Activated CD8-positive, alpha-beta memory T cell treated with anti-CD3 and anti-CD28 coated beads for 24 hours (primary cell): ENCODE data around the gene PSMB2.

ENCODE experiments used
- DNase-seq: peaks from one replicate; pipeline ENCODE4 v3.0.0-alpha.2; 2020

The PSMB2 gene

DNA sequence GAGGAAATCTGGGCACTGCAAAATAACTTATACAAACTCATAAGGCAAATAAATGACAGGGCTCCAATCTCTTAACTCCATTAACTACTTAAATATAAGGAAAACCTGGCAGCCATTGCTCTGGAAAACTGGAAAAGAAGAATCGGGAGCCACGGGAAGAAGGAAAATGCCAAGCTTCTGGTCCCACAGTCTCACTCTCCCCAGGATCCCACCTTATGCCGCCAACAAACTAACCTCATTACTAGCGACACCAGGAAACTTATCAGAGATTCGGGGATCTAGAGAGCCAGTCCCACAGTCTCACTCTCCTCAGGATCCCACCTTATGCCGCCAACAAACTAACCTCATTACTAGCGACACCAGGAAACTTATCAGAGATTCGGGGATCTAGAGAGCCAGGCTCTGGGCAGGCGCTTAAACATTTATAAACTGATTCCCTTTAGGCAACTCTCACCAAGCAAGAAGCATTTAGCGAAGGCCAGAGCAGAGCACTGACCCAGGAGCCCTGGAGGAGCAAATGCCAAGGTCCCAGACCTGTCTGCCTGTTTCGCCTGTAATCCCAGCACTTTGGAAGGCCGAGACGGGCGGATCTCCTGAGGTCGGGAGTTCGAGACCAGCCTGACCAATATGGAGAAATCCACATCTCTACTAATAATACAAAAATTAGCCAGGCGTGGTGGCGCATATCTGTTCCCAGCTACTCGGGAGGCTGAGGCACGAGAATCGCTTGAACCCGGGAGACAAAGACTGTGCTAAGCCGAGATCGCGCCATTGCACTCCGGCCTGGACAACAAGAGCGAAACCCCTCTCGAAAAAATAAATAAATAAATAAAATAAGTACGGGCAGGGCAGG lies 720 bp downstream of the PSMB2 start:
- DNase-seq, result no peak

DNA sequence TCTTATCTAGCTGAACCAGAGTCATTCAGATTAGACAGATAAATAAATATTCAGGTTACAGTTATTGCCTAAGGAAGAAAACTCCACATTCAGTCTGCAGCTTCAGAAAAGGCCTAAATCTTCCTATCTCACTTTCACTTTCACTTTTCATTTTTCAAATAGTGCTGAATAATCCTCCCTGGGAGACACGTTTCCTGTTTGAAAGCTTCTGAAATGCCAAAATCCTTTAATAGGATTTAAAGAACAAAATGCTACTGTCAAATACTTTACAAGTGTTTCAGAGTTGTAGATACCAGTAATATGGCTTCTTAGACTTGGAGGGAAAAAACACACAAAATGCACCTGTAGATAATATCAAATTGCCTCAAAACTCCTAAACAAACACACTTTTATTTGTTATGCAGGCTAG lies 3.9 kb downstream of the PSMB2 start:
- no peak for DNase-seq

DNA sequence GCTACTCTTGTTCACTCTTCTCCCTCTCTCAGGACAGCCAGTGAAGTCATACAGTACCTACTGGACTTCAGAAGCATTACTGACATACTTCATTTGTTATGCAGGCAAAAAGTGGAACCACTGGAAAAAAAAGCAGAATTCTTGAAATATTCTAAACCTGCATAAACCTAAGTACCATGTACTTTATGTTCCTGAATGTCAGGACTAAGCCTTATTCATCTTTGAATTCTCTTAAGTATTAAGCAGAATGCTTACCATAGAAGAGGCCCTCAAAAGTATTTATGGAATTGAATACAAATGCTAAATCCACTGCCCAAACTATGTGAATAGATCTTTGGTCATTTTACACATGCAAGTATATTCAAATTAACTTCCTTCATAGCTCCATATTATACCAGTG lies 7.8 kb downstream of the PSMB2 start:
- DNase-seq, result no peak

DNA sequence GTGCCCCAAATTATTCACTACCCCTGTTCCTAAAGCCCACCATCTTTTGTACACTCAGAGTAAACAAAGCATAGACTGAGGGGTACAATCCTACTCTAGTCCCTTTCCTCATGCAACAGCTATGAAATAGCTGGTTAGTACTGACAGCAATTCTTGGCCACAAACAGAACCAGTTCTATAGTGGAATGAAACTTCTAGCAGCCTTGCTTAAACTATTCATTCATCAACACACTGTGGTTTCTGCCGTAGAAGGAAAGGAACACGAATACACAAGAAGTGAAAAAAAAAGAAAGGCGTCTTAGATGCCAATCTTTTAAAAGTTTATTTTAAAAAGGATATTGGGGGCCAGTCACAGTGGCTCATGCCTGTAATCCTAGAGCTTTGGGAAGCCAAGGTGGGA lies 9.9 kb downstream of the PSMB2 start:
- DNase-seq, result no peak

DNA sequence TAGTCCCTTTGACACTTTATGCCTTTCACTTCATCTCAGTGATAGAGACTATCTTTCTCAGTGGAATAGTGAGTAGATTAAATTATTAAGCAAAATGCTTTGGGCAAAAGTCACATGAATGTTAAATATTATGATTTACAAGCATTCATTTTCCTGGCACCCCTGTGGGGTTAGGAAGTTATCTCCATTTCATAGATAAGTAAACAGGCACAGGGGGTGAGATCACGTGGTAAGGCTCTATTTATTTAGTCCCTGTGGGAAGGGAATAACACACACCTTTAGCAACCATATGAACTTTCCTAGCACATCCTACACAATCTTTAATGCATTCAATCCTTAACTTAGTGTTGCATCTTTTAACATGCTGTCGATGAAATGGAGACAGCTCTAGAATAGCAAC lies 12.3 kb downstream of the PSMB2 start:
- no peak for DNase-seq

DNA sequence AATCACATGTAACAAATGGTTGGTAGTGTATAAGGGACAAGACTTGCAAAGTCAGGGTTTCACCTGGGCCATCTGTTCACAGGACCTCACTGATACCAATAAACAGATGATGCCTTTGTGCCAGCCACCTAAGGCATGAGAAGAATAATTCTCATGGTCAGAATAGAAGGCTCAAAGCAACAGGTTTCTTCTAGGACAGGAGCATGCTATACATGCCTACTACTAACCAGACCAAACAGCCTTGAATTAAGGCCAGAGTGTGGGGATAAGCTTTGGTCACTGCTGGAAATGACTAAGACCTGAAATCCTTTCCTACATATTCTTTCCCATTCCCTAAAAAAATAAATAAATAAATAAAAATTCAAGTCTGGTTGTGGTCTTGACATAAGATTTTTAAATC lies 17.5 kb downstream of the PSMB2 start:
- no peak for DNase-seq

DNA sequence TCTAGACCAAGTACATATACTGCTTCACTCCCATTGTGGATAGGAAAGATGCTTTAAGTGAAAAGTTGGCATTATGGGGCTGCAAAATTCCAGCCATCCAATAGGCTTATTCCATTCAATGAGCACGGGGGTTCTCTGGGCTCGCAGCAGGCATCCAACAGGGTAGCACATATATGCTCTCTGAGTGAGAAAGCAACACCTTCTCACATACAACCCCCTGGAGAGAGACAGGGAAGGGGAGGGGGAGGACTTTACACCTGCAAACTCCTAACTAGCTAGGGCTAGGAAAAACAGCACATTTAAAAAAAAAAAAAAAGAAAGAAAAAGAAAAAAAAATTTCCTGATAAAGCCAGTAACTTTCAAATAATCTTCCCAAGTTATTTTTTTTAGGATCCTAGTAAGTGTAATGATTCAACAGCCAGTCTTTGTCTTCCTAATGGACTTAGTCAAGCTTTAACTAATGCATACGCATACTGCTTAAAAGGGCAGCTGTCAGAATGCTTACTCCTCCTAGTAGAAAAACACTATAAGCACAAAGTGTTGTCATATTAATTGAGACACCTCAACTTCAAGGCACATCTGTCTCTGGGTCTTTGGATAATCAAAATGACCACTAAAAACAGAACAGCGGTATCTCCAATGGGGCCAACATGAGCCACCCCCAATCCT lies 18.7 kb downstream of the PSMB2 start:
- DNase-seq, result no peak

DNA sequence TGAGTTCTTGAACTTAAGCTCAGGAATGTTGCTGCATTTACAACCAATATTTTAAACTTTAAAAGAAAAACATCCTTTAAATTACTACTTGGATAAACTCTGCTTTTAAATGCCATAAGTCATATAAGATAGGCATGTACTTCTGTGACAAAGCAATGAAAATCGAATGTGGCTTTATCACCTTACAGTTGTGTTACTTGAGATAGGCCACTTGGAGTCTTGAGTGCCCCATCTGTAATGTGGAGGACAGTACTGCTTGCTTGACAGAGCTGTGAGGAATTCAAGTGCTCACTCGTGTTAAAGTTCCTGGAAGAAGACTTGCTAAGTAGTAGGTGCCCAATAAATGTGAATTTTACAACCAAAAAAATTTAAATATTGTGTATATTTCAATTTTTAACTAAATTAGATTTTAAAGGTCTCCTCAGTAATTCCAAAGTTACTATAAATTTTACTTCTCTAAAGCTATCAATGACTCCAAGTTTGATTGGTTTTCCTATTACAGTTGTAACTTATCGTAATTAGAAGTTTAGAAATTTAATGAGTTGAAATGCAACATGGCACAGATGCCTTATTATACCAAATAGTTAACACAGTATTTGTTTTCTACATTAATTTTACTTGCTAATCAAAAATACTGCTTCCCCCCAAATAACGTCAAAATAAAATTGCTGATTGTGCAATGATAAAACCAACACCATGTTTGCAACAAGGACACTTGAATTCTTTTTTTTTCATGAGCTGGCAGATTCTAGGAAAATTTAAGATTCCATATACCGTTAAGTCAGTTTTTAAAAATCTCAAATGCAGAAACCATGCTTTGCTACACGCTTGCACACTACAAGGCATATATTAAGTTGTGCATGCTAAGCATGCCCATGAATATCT lies 21.8 kb downstream of the PSMB2 start:
- no peak for DNase-seq

DNA sequence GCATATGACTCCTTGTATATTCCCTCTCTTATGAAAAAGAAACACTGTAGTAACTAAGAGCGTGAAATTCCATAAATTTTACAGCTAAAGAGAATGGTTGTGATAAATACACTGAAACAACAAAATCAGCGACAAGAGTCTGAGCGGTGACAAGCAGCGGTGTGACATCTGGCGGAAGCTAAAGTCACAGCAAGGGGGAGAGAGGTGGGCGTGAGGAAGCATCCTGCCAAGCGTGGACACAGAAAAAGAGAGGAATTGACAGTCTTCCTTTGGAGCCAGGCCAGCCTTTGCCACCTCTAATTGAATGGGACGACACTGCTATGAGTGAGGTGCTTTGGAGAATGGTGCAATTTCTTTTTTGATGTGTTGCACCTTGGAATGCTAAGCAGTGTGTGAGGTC lies 25.9 kb downstream of the PSMB2 start:
- DNase-seq, result no peak

DNA sequence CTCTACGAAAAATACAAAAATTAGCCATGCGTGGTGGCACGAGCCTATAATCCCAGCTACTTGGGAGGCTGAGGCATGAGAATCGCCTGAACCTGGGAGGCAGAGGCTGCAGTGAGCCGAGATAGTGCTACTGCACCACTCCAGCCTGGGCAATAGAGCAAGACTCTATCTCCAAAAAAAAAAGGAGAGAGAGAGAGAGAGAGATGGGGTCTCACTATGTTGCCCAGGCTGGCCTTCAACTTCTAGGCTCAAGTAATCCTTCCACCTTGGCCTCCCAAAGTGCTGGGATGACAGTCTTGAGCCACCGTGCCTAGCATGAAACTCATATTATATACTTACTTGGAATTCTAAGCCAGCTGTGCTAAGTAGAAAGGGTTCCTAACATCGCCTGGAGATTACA lies 29.7 kb downstream of the PSMB2 start:
- DNase-seq, result no peak

DNA sequence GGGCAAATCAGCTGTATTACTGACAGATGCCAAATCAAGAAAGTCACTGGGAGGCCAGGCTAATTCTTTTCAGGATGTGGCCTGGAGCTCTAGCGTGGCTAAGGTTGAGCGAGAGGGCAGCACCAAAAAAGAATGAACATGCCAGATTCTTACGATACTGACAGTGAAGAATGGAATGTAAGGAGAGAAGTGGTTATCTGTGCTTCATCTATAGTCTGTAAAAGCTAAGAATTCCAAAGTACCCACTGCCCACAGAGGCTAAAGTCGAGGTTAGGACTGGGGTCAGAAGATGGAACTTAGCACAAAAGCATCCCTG lies 35.5 kb downstream of the PSMB2 start:
- no peak for DNase-seq

DNA sequence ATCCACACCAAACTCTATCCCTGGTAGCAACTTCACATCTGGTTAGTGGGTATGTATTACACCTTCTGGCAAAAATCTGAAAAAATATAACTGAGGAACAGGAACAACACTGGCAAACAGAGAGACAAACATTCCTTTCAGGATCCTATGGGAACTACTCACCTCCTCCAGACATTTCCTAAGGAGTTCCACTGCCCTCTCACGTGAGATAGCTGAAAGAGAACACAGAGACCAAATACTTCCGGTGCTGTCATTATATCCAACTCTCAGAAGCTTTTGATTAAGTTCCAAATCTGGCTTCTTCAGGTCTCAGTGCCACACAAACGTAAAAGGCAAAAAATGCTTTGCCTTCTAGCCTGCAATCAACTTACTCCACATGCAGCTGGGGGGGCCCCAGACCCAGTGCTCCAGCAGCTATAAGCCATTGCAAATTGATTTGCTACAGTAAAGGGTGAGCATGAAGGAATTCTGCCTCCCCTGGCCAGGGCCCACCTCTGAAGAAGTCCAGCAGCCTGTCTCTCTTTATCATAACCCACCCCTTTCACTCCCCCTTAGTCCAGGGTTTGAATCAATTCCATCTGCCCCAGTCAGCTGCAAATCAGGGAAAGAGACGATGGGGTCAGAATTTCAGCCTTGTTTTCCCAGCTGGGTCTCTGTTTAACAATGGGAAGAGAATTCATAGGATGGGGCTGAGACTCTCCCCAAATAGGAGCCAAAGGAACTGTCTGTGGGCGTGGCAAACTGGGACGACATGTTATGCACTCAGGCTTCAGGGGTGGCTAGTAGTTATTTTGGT lies 36.1 kb downstream of the PSMB2 start:
- no peak for DNase-seq

DNA sequence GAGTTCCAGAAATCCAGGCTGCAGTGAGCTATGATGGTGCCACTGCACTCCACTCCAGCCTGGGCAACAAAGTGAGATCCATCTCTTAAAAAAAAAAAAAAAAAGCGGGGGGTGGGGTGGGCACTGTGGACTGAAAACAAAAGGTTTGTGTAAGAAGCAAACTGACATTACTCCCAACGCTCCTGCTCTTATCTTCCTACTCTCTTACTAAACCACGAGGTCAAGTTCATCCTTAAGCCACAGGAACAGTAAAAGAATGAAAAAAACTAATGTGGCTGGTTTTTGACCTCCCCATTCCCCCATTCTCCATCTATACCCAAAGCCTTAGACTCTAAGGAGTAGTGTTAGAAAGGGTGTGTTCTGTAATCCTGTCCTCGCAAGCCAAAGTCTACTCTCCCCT lies 37.4 kb downstream of the PSMB2 start:
- DNase-seq, result no peak

DNA sequence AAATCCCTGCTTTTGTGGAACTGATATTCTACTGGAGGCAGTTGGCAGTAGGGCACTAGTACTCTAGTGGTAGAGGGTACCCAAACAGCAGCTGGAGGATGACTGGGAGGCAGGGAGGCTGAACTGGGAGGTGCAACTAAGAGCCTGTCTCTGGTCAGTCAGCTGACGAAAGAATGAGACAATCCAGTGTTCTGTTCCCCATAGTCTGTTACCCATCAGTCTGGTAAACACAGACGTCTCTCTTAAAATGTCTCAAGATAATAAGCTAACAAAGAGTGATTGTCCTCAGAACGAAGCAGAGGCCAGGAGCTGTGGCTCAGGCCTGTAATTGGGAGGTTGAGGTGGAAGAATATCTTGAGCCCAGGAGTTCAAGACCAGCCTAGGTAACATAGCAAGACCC lies 37.9 kb downstream of the PSMB2 start:
- no peak for DNase-seq

DNA sequence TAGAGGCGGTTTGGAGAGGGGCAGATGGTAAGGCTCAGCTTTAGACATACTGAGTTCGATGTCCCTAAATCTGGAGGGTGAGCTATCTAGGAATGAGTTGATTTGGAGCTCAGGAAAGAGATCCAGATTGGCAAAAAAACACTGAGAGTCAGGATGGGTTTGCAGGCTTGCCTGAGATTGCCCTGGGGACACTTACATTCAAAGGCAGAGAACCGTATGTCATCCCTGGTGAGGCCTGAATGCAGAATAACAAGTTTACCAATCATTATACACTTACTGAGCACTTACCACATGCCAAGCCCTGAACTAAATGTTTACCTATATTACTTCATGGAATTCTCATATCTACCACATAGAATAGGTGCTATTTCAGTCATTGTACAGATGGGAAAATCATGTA lies 40.7 kb downstream of the PSMB2 start:
- DNase-seq, result peak; percentile 1

DNA sequence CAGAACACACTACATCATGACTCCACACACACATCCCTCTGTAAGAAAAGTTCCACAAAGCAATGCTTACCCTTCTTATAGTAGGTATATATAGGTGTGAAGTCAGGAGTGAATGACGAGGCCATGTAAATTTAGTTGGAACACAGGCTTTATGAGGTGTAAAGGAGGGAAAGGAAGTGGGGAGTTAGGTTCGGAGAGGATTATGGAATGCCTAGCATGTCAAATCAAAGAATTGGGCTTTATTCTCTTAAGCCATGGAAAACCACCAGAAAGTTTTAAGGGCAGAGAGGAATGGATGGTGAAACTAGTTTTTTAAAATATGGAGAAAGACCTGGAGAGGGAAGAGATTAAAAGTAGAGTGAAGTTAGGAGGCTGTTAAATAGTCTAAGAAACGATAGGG lies 41.9 kb downstream of the PSMB2 start:
- DNase-seq, result no peak

DNA sequence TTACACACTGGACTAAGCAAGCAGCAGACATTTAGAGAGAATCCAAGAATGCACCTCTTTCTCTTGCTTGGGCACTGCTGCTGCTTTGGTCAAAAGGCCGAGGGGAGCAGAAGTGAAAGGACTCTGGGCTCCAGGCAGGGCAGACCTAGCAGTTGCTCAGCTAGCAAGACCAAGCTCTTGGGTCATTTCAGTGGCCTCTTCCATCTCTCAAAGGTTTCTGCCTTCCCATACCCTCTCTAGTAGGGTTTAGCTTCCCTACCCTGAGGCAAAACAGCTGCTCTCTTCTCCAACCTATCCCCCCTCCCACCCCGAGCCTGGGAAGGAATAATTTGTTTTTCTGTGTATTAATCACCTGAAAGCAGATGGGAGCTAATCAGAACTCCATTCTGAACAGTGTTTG lies 42.4 kb downstream of the PSMB2 start:
- DNase-seq, result peak; percentile 51

DNA sequence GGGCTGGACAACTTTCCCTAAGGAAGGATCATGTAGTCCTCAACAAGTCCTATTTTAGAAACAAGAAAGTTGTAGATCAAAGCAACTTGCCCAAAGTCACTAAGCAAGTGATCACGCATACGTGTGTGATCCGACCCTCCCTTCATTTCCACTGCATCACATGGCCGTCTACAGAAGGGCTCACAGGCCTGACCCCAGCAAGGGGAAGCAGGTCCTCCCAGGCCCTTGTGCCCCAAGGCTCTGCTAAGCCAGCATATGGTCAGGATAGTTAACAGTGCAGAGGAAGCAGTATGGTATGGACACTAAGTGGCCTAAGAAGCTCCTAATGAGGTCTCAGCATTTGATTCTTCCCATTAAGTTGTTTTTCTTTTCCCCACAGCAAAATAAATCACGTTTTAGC lies 43.5 kb downstream of the PSMB2 start:
- peak; percentile 51 for DNase-seq

DNA sequence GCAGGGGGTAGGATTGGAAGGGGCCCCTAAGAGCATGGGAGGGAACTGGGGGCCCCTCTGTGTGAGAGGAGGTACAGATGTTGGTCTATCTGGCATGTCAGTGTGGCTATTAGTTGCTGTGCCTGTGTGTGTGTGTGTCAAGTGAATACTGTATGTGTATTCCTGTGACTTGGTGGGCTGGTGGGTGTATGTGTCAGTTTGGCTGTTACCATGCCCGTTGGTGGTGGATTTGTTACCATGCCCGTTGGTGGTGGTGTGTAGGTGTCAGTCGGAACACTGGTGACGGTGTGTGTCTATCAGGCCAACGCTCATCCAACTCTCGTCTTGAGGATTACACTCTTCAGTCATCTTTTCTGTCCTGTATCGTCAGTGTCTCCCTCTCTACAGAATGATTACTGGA lies 45.6 kb downstream of the PSMB2 start:
- peak; percentile 47 for DNase-seq

DNA sequence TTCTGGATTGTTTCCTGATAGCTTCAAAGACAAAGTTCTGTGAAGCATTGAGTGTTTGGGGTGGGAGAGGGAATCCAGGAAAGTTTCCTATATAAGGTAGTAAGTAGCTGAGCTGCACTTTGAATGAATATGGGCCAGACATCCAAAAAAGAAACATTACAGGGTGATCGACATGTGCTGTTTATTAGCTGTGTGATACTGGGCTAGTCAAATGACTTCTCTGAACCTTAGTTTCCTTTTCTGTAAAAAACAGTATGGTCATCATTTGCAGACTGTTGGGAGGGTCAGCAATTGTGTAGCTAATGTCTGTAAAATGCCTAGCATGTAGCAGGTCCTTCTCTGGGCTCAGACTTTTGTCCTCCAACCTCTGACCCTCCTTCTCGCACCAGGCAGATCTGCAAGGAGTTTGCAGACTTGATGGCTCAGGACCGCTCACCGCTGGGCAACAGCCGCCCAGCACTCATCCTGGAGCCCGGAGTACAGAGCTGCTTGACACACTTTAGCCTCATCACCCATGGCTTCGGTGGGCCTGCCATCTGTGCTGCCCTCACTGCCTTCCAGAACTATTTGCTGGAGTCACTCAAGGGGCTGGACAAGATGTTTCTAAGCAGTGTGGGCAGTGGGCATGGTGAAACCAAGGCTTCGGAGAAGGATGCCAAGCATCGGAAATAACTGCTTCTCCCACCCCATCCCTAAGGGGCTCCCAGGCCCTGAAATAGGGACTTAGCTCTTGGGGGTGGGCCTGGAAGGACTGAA lies 47.1 kb downstream of the PSMB2 start:
- peak; percentile 48 for DNase-seq

DNA sequence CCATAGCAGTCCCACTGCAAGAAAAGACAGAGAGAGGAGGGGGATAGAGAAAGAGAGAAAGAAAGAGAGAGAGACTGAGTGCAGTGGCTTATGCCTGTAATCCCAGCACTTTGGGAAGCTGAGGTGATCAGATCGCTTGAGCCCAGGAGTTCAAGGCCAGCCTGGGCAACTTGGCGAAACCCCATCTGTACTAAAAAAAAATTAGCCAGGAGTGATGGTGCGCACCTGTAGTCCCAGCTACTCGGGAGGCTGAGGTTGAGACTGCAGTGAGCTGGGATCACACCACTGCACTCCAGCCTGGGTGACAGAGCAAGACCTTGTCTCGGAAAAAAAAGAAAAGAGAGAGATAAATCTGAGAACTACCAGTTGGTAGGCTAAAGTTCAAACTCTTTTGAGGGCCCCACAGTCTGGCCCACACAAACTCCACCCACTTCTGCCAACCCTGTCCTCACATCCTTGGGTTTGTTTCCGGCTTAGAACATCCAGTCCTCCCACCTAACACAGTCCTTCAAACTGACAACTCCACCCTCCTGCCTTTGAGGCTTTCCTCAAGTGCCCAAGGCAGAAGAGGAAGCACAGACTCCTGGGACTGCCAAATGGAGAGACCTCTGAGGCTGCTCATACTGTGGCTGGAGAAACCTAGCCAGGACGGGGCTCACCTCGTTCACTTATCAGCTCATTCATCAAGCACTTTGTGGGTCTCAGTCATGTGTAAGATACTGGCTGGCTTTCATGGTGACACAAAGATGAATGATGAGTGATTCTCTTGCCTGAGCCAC lies 48.1 kb downstream of the PSMB2 start:
- peak; percentile 53 for DNase-seq
